ENCODE results near the gene EEF1AKMT2.

DNA sequence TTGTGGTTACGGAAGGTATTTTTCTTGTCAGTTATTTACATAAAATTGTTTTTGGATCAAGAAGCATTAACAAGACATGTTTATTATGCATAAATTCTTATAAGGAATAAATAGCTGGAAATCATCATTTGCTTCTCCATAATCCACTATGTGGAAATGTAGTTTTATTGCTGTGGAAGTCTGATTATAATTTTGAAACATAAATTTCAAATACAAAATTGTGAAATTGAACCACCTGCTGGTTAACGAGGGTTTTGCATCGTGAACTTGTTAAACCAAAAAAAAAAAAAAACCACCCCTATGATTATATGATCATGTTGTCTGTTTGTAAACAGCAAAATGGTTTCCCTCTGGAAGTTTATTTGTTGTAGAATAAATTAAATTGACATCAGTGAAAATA is 35.8 kb upstream of the EEF1AKMT2 start:
- TF ChIP-seq, protein P1, sequence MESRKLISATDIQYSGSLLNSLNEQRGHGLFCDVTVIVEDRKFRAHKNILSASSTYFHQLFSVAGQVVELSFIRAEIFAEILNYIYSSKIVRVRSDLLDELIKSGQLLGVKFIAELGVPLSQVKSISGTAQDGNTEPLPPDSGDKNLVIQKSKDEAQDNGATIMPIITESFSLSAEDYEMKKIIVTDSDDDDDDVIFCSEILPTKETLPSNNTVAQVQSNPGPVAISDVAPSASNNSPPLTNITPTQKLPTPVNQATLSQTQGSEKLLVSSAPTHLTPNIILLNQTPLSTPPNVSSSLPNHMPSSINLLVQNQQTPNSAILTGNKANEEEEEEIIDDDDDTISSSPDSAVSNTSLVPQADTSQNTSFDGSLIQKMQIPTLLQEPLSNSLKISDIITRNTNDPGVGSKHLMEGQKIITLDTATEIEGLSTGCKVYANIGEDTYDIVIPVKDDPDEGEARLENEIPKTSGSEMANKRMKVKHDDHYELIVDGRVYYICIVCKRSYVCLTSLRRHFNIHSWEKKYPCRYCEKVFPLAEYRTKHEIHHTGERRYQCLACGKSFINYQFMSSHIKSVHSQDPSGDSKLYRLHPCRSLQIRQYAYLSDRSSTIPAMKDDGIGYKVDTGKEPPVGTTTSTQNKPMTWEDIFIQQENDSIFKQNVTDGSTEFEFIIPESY (IDR thresholded peaks at IDR 0.05; ENCODE audit: borderline replicate concordance, low read depth) = no peak
- TF ChIP-seq, protein P2, sequence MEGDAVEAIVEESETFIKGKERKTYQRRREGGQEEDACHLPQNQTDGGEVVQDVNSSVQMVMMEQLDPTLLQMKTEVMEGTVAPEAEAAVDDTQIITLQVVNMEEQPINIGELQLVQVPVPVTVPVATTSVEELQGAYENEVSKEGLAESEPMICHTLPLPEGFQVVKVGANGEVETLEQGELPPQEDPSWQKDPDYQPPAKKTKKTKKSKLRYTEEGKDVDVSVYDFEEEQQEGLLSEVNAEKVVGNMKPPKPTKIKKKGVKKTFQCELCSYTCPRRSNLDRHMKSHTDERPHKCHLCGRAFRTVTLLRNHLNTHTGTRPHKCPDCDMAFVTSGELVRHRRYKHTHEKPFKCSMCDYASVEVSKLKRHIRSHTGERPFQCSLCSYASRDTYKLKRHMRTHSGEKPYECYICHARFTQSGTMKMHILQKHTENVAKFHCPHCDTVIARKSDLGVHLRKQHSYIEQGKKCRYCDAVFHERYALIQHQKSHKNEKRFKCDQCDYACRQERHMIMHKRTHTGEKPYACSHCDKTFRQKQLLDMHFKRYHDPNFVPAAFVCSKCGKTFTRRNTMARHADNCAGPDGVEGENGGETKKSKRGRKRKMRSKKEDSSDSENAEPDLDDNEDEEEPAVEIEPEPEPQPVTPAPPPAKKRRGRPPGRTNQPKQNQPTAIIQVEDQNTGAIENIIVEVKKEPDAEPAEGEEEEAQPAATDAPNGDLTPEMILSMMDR (IDR thresholded peaks at IDR 0.05) = peak; percentile 71
- TF ChIP-seq POLR2AphosphoS5 (IDR thresholded peaks at IDR 0.05; ENCODE audit: low read depth, low read length) (no peak), TCF12 (IDR thresholded peaks at IDR 0.05) (no peak), RXRA (IDR thresholded peaks at IDR 0.05; ENCODE audit: borderline replicate concordance, low read depth) (no peak), YY1 (IDR thresholded peaks at IDR 0.05; ENCODE audit: low read depth) (no peak), CHD2 (IDR thresholded peaks at IDR 0.05; ENCODE audit: low read length, partially characterized antibody) (no peak), RCOR1 (IDR thresholded peaks at IDR 0.05; ENCODE audit: low read length) (no peak), EP300 (IDR thresholded peaks at IDR 0.05; ENCODE audit: borderline replicate concordance in 1 of 2, low read depth in 1 of 2, low read length in 1 of 2) (no peak), GABPA (IDR thresholded peaks at IDR 0.05; ENCODE audit: low read depth) (no peak), NFIC (IDR thresholded peaks at IDR 0.05; ENCODE audit: borderline replicate concordance) (no peak)
- TF ChIP-seq, protein P3, sequence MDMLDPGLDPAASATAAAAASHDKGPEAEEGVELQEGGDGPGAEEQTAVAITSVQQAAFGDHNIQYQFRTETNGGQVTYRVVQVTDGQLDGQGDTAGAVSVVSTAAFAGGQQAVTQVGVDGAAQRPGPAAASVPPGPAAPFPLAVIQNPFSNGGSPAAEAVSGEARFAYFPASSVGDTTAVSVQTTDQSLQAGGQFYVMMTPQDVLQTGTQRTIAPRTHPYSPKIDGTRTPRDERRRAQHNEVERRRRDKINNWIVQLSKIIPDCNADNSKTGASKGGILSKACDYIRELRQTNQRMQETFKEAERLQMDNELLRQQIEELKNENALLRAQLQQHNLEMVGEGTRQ (IDR thresholded peaks at IDR 0.05; ENCODE audit: borderline replicate concordance, low read depth, low read length) = no peak
- TF ChIP-seq, protein P4, sequence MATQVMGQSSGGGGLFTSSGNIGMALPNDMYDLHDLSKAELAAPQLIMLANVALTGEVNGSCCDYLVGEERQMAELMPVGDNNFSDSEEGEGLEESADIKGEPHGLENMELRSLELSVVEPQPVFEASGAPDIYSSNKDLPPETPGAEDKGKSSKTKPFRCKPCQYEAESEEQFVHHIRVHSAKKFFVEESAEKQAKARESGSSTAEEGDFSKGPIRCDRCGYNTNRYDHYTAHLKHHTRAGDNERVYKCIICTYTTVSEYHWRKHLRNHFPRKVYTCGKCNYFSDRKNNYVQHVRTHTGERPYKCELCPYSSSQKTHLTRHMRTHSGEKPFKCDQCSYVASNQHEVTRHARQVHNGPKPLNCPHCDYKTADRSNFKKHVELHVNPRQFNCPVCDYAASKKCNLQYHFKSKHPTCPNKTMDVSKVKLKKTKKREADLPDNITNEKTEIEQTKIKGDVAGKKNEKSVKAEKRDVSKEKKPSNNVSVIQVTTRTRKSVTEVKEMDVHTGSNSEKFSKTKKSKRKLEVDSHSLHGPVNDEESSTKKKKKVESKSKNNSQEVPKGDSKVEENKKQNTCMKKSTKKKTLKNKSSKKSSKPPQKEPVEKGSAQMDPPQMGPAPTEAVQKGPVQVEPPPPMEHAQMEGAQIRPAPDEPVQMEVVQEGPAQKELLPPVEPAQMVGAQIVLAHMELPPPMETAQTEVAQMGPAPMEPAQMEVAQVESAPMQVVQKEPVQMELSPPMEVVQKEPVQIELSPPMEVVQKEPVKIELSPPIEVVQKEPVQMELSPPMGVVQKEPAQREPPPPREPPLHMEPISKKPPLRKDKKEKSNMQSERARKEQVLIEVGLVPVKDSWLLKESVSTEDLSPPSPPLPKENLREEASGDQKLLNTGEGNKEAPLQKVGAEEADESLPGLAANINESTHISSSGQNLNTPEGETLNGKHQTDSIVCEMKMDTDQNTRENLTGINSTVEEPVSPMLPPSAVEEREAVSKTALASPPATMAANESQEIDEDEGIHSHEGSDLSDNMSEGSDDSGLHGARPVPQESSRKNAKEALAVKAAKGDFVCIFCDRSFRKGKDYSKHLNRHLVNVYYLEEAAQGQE (IDR thresholded peaks at IDR 0.05; ENCODE audit: low read depth, low read length) = no peak
- TF ChIP-seq, protein P5, sequence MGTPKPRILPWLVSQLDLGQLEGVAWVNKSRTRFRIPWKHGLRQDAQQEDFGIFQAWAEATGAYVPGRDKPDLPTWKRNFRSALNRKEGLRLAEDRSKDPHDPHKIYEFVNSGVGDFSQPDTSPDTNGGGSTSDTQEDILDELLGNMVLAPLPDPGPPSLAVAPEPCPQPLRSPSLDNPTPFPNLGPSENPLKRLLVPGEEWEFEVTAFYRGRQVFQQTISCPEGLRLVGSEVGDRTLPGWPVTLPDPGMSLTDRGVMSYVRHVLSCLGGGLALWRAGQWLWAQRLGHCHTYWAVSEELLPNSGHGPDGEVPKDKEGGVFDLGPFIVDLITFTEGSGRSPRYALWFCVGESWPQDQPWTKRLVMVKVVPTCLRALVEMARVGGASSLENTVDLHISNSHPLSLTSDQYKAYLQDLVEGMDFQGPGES (IDR thresholded peaks at IDR 0.05; ENCODE audit: low read depth, low read length) = no peak

All from SK-N-SH (cell line).